HCT116 (cell line): ENCODE results near the gene SYT9. TPM values are rescaled to one million over a fixed set of nuclear protein-coding genes. Genes with fewer than 3 reads are reported as not detected.

Experiments used
- ATAC-seq: fragments of 200-7000 bp; cut with Tn5 transposase; 2 replicates; pipeline ENCODE4 v1.9.1; 2020; ENCODE audit warnings: mild to moderate bottlenecking, moderate library complexity
- BruUV-seq: library from RNA; stranded (reverse); fragments of 400-500 nt; replicated peaks from 2 replicates; lab custom pipeline; 2021; lab: Mats Ljungman, UMichigan
- CTCF ChIA-PET: fragments of 300-600 bp; sonication (Branson Sonifier 250); formaldehyde crosslinking; loops from one replicate; lab custom pipeline; 2021; ENCODE audit warnings: antibody characterized with exemption; lab: Charles Lee
- POLR2A ChIA-PET: fragments of 300-600, 350-600 bp; sonication (Branson Sonifier 250); formaldehyde crosslinking; loops from one replicate; lab custom pipeline; 2021; ENCODE audit warnings: antibody characterized with exemption; lab: Charles Lee
- RAD21 ChIA-PET, 2 experiments: fragments of 300-600 bp; sonication (Branson Sonifier 250); formaldehyde crosslinking; loops; one replicate each; lab custom pipeline; 2023; ENCODE audit warnings: low total read pairs in 2 of 2; ENCODE audit not compliant: uncharacterized antibody in 2 of 2, unreplicated experiment in 2 of 2, low non-redundant PET in 1 of 2; lab: Charles Lee
- DNase-seq: peaks from one replicate; pipeline ENCODE4 v3.0.0-alpha.2; 2010; ENCODE audit warnings: low read depth, low spot score
- H2AFZ ChIP-seq: fragments of 200-600 bp; shearing (Covaris generic), sonication (generic); 2 replicates; pipeline ENCODE4 v1.6.1; 2017; ENCODE audit warnings: low read depth, mixed run types, mixed read lengths, antibody characterized with exemption, low read length; ENCODE audit not compliant: poor library complexity, severe bottlenecking
- H3K27ac ChIP-seq: 2 replicates; pipeline ENCODE4 v1.5.1; 2012; ENCODE audit warnings: low read depth, low read length
- H3K27me3 ChIP-seq: fragments of 200-600 bp; sonication (generic); 2 replicates; pipeline ENCODE4 v1.6.1; 2016; ENCODE audit warnings: mixed run types, low read length, mixed read lengths; ENCODE audit not compliant: insufficient read depth
- H3K36me3 ChIP-seq, 2 experiments: fragments of 200-500 bp in 1 of 2; fragments of 200-600 bp in 1 of 2; sonication (Bioruptor generic) in 1 of 2; sonication (generic) in 1 of 2; 2 replicates each; pipeline versions ENCODE4 v1.5.1 to v1.6.1; 2014 to 2016; ENCODE audit warnings: low read length in 2 of 2, inconsistent platforms in 1 of 2, mixed read lengths in 1 of 2, mixed run types in 1 of 2; ENCODE audit not compliant: insufficient read depth in 2 of 2, control insufficient read depth in 1 of 2
- H3K4me1 ChIP-seq, 2 experiments: fragments of 200-600 bp in 1 of 2; sonication (generic) in 1 of 2; 2 replicates each; pipeline versions ENCODE4 v1.5.1 to v1.6.1; 2012 to 2017; ENCODE audit warnings: low read length in 2 of 2, inconsistent platforms in 1 of 2, mild to moderate bottlenecking in 1 of 2, mixed read lengths in 1 of 2, mixed run types in 1 of 2, moderate library complexity in 1 of 2; ENCODE audit not compliant: insufficient read depth in 2 of 2, control insufficient read depth in 1 of 2
- H3K4me2 ChIP-seq: fragments of 200-600 bp; sonication (generic); 2 replicates; pipeline ENCODE4 v1.6.1; 2017; ENCODE audit warnings: mixed run types, low read length, mixed read lengths
- H3K4me3 ChIP-seq, 2 experiments: fragments of 200-600 bp in 1 of 2; sonication (generic) in 1 of 2; replicated peaks in 1 of 2; 2 replicates each; pipeline ENCODE4 v1.5.1; 2011 to 2016; ENCODE audit warnings: low read length in 2 of 2, control low read depth in 1 of 2, low read depth in 1 of 2, mild to moderate bottlenecking in 1 of 2, mixed read lengths in 1 of 2, mixed run types in 1 of 2
- H3K79me2 ChIP-seq: fragments of 200-600 bp; sonication (generic); 2 replicates; pipeline ENCODE4 v1.6.1; 2017; ENCODE audit warnings: mild to moderate bottlenecking, mixed run types, low read length, moderate library complexity, mixed read lengths; ENCODE audit not compliant: insufficient read depth
- H3K9ac ChIP-seq: fragments of 200-600 bp; sonication (generic); 2 replicates; pipeline ENCODE4 v1.6.1; 2016; ENCODE audit warnings: low read length, mixed read lengths
- H3K9me2 ChIP-seq: fragments of 200-600 bp; sonication (generic), shearing (Covaris generic); 2 replicates; pipeline ENCODE4 v1.6.1; 2017; ENCODE audit warnings: mixed run types, mild to moderate bottlenecking, moderate library complexity; ENCODE audit not compliant: insufficient read depth
- H3K9me3 ChIP-seq, 2 experiments: fragments of 200-500 bp in 1 of 2; fragments of 200-600 bp in 1 of 2; sonication (Bioruptor generic) in 1 of 2; sonication (generic) in 1 of 2; 2 replicates each; pipeline ENCODE4 v1.6.1; 2014 to 2017; ENCODE audit warnings: low read length in 2 of 2, mixed read lengths in 2 of 2, inconsistent platforms in 1 of 2, low read depth in 1 of 2, mild to moderate bottlenecking in 1 of 2, mixed run types in 1 of 2, moderate library complexity in 1 of 2; ENCODE audit not compliant: control insufficient read depth in 1 of 2, insufficient read depth in 1 of 2
- H4K20me1 ChIP-seq: fragments of 200-600 bp; sonication (generic), shearing (Covaris generic); 2 replicates; pipeline ENCODE4 v1.6.1; 2017; ENCODE audit warnings: mixed run types, mild to moderate bottlenecking, moderate library complexity; ENCODE audit not compliant: insufficient read depth
- EGR1 ChIP-seq: IDR thresholded peaks from 2 replicates; pipeline ENCODE4 v1.6.1; 2012; ENCODE audit warnings: low read depth
- ELF1 ChIP-seq: IDR thresholded peaks from 2 replicates; pipeline ENCODE4 v1.6.1; 2012; ENCODE audit warnings: low read depth, borderline replicate concordance
- EZH2phosphoT487 ChIP-seq: fragments of 200-600 bp; IDR thresholded peaks from 2 replicates; pipeline ENCODE4 v1.6.1; 2018; ENCODE audit warnings: antibody characterized with exemption, borderline replicate concordance
- FOSL1 ChIP-seq: IDR thresholded peaks from 2 replicates; pipeline ENCODE4 v1.6.1; 2012; ENCODE audit warnings: low read depth
- RAD21 ChIP-seq: IDR thresholded peaks from 2 replicates; pipeline ENCODE4 v1.6.1; 2012; ENCODE audit warnings: low read depth, mild to moderate bottlenecking
- SRF ChIP-seq: IDR thresholded peaks from 2 replicates; pipeline ENCODE4 v1.6.1; 2012; ENCODE audit warnings: low read depth
- TCF7L2 ChIP-seq: IDR thresholded peaks from 2 replicates; pipeline ENCODE4 v1.7.0; 2011; ENCODE audit warnings: borderline replicate concordance, inconsistent platforms; ENCODE audit not compliant: insufficient read depth, insufficient read length; ENCODE audit errors: extremely low read depth
- YY1 ChIP-seq: IDR thresholded peaks from 2 replicates; pipeline ENCODE4 v1.6.1; 2011; ENCODE audit warnings: low read length, low read depth, moderate library complexity, mild to moderate bottlenecking; ENCODE audit not compliant: insufficient replicate concordance; ENCODE audit errors: extremely low read depth
- intact Hi-C: fragments of 100-400 bp; cut with micrococcal nuclease; formaldehyde crosslinking; loops from 2 replicates; pipeline ENCODE4 v1.10.0; 2022
- total RNA-seq: library from RNA; stranded (reverse); gene quantifications from one replicate; pipeline ENCODE4 v1.2.1, GENCODE V29; 2021; ENCODE audit not compliant: unreplicated experiment
- TF ChIP-seq, protein P1 (sequence below): IDR thresholded peaks from 2 replicates; pipeline ENCODE4 v1.6.1; 2011; ENCODE audit warnings: mild to moderate bottlenecking, low read length, moderate library complexity; ENCODE audit not compliant: insufficient replicate concordance; ENCODE audit errors: extremely low read depth

SYT9 gene
- total RNA-seq, 1 experiment from 2014 or later = not detected

DNA sequence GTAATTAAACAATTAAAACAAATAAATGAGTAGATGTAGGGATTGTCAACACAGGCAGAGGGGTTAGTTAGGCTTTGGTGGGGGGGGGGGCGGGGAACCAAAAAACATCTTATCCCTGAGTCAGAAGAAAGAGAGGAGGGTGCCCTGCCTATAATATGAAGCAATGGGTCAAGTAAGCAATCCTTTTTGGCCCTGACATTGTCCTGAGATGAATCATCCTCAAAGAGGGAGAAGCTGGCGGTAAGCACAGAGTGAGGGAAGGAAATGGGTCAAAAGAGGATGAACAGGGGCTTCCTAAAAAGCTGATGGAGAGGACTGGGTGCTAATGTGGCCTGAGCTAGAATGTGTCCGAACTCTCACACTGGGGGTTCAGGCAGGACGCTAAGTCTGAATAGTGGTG lies 238.3 kb downstream of the SYT9 start:
- no TSS peak for BruUV-seq
- CTCF ChIA-PET = no interaction called here
- TF ChIP-seq EGR1 (no peak), RAD21 (no peak), SRF (no peak), EZH2phosphoT487 (no peak), FOSL1 (no peak), YY1 (no peak), TCF7L2 (no peak), ELF1 (no peak)
- TF ChIP-seq, protein P1, sequence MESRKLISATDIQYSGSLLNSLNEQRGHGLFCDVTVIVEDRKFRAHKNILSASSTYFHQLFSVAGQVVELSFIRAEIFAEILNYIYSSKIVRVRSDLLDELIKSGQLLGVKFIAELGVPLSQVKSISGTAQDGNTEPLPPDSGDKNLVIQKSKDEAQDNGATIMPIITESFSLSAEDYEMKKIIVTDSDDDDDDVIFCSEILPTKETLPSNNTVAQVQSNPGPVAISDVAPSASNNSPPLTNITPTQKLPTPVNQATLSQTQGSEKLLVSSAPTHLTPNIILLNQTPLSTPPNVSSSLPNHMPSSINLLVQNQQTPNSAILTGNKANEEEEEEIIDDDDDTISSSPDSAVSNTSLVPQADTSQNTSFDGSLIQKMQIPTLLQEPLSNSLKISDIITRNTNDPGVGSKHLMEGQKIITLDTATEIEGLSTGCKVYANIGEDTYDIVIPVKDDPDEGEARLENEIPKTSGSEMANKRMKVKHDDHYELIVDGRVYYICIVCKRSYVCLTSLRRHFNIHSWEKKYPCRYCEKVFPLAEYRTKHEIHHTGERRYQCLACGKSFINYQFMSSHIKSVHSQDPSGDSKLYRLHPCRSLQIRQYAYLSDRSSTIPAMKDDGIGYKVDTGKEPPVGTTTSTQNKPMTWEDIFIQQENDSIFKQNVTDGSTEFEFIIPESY = no peak
- TF ChIP-seq, all 23 proteins: peak for 0
- H3K9ac ChIP-seq = no peak overlapping the region
- ChIA-PET RAD21 (no interaction called here), POLR2A (no interaction called here)
- intact Hi-C loops = no loop called here
- DNase-seq (no peak), ATAC-seq (no peak)
- no peaks in the 10 kb centered on the region for H4K20me1 ChIP-seq
- no peak overlapping the region for H3K27ac ChIP-seq
- no peak overlapping the region for H3K4me2 ChIP-seq
- no peaks in the 10 kb centered on the region for H3K36me3 ChIP-seq
- no peaks in the 10 kb centered on the region for H3K9me2 ChIP-seq
- H3K79me2 ChIP-seq = no peaks in the 10 kb centered on the region
- H3K27me3 ChIP-seq = peaks cover 51% of the 10 kb centered on the region
- no peak overlapping the region for H2AFZ ChIP-seq
- H3K4me1 ChIP-seq = no peaks in the 10 kb centered on the region
- no peak overlapping the region for H3K4me3 ChIP-seq
- H3K9me3 ChIP-seq = no peaks in the 10 kb centered on the region
